ENCODE results near the gene KCNT1. TPM values are rescaled to one million over a fixed set of nuclear protein-coding genes. Genes with fewer than 3 reads are reported as not detected.

KCNT1 gene
- polyA plus RNA-seq, 2 of the 4 experiments (the other 2 are of a cell fraction) = not detected

DNA sequence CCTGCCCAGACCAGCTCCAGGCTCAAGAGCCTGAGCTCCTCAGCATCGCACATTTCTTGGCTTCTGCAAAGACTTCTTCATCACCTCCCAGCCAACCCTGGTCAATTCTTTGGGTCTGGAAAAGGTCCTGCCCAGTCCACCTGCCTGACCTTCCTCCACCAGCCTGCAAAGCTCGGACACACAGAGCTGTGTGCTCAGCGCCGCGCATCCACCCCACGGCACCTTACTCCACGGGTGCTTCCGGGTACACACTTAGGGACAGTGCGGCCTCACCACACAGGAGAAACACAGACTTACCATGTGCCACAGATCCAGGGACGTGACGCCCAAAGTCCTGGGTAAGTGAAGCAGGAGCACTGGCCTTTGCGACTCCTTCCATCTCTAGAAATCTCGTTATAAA, 97.3 kb downstream of the KCNT1 start:
- H3K4me3 ChIP-seq = no peak overlapping the region
- 75% methylated on average over 13 of the region's 13 CpGs for WGBS (ENCODE audit: missing lambda C conversion rate)
- DNase-seq (ENCODE audit: low read depth in 1 of 2, low spot score in 1 of 2) (no peak), ATAC-seq (no peak), FAIRE-seq (no peak)
- no peak for TF ChIP-seq ESRRA (IDR thresholded peaks at IDR 0.05; ENCODE audit: borderline replicate concordance, low read length)
- no peak for TF ChIP-seq GATA3 (IDR thresholded peaks at IDR 0.05; ENCODE audit: borderline replicate concordance)
- TF ChIP-seq PHF8 (IDR thresholded peaks at IDR 0.05; ENCODE audit: borderline replicate concordance, low read depth) = no peak
- TF ChIP-seq CEBPB (IDR thresholded peaks at IDR 0.05) = no peak
- TF ChIP-seq CBX8 (IDR thresholded peaks at IDR 0.05) = no peak
- TF ChIP-seq RARB (CRISPR knock-in tag; IDR thresholded peaks at IDR 0.05) = no peak
- TF ChIP-seq FOXS1 (CRISPR knock-in tag; IDR thresholded peaks at IDR 0.05) = no peak
- TF ChIP-seq HOXA7 (CRISPR knock-in tag; IDR thresholded peaks at IDR 0.05) = no peak
- TF ChIP-seq CHD4 (IDR thresholded peaks at IDR 0.05; ENCODE audit: borderline replicate concordance) = no peak
- TF ChIP-seq JUN (IDR thresholded peaks at IDR 0.05) = no peak
- TF ChIP-seq EHMT2 (IDR thresholded peaks at IDR 0.05; ENCODE audit: low read depth) = no peak
- TF ChIP-seq, protein P1, sequence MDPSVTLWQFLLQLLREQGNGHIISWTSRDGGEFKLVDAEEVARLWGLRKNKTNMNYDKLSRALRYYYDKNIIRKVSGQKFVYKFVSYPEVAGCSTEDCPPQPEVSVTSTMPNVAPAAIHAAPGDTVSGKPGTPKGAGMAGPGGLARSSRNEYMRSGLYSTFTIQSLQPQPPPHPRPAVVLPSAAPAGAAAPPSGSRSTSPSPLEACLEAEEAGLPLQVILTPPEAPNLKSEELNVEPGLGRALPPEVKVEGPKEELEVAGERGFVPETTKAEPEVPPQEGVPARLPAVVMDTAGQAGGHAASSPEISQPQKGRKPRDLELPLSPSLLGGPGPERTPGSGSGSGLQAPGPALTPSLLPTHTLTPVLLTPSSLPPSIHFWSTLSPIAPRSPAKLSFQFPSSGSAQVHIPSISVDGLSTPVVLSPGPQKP (IDR thresholded peaks at IDR 0.05; ENCODE audit: low read depth, low read length) = no peak
- TF ChIP-seq MAZ (IDR thresholded peaks at IDR 0.05; ENCODE audit: borderline replicate concordance, low read depth, low read length) = no peak
- no peak for TF ChIP-seq ZSCAN20 (CRISPR knock-in tag; IDR thresholded peaks at IDR 0.05)
- no peak for TF ChIP-seq FOSB (CRISPR knock-in tag; IDR thresholded peaks at IDR 0.05)
- TF ChIP-seq HOXB13 (CRISPR knock-in tag; IDR thresholded peaks at IDR 0.05; ENCODE audit: low read depth) = no peak
- ChIA-PET POLR2A (no interaction called here), CTCF (interaction anchor here (0.8 to 1.0 kb wide), 4 partner anchors 9 to 324 kb away, joined by 3 to 6 read pairs (median 3); no protein-coding TSS in a partner anchor)
- no peak overlapping the region for H3K4me2 ChIP-seq
- no peaks in the 10 kb centered on the region for H3K9me3 ChIP-seq
- no peak overlapping the region for H3K27ac ChIP-seq
- H3K4me1 ChIP-seq = peaks cover 5% of the 10 kb centered on the region; the same call in 2 of the 3 replicates

DNA sequence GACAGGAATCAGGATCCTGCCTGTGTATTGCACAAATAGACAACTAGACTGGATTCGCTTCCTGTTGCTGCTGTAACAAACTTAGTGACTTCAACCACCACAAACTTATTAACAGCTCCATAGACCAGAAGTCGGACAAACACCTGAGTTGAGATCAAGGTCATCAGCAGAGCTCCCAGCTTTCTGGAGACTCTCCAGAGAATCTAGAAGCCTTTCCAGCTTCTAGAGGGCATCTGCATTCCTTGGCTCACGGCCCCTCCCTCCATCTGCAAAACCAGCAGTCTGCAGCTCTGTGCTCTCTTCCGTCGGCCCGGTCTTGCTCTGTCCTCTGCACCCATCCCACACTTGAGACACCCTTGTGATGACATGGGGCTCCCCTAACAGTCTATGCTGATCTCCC, 99.1 kb downstream of the KCNT1 start:
- ATAC-seq (no peak), FAIRE-seq (no peak), DNase-seq (ENCODE audit: low read depth in 1 of 2, low spot score in 1 of 2) (no peak)
- CTCF ChIA-PET = interaction anchor here (1.2 kb wide), 1 partner anchor 166 kb away, joined by 4 read pairs; no protein-coding TSS in a partner anchor
- Histone ChIP-seq H3K4me2 (no peak overlapping the region), H3K4me3 (no peak overlapping the region), H3K4me1 (peaks cover 5% of the 10 kb centered on the region; the same call in 2 of the 3 replicates), H3K9me3 (no peaks in the 10 kb centered on the region), H3K27ac (no peak overlapping the region)
- WGBS (ENCODE audit: missing lambda C conversion rate) = 57% methylated on average over 6 of the region's 6 CpGs
- TF ChIP-seq POLR2A (IDR thresholded peaks at IDR 0.05; ENCODE audit: low read length) (no peak), ZFP36 (IDR thresholded peaks at IDR 0.05; ENCODE audit: borderline replicate concordance, partially characterized antibody) (no peak), GATA3 (IDR thresholded peaks at IDR 0.05; ENCODE audit: borderline replicate concordance) (no peak), MAFK (IDR thresholded peaks at IDR 0.05; ENCODE audit: partially characterized antibody) (no peak), CHD2 (IDR thresholded peaks at IDR 0.05; ENCODE audit: low read length, partially characterized antibody) (no peak), BHLHE40 (IDR thresholded peaks at IDR 0.05; ENCODE audit: low read depth, low read length) (no peak), TFCP2L1 (CRISPR knock-in tag; IDR thresholded peaks at IDR 0.05) (no peak), PHF8 (IDR thresholded peaks at IDR 0.05; ENCODE audit: borderline replicate concordance, low read depth) (no peak)
- TF ChIP-seq, protein P2, sequence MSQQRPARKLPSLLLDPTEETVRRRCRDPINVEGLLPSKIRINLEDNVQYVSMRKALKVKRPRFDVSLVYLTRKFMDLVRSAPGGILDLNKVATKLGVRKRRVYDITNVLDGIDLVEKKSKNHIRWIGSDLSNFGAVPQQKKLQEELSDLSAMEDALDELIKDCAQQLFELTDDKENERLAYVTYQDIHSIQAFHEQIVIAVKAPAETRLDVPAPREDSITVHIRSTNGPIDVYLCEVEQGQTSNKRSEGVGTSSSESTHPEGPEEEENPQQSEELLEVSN (IDR thresholded peaks at IDR 0.05; ENCODE audit: borderline replicate concordance, low read depth) = no peak
- TF ChIP-seq, protein P3, sequence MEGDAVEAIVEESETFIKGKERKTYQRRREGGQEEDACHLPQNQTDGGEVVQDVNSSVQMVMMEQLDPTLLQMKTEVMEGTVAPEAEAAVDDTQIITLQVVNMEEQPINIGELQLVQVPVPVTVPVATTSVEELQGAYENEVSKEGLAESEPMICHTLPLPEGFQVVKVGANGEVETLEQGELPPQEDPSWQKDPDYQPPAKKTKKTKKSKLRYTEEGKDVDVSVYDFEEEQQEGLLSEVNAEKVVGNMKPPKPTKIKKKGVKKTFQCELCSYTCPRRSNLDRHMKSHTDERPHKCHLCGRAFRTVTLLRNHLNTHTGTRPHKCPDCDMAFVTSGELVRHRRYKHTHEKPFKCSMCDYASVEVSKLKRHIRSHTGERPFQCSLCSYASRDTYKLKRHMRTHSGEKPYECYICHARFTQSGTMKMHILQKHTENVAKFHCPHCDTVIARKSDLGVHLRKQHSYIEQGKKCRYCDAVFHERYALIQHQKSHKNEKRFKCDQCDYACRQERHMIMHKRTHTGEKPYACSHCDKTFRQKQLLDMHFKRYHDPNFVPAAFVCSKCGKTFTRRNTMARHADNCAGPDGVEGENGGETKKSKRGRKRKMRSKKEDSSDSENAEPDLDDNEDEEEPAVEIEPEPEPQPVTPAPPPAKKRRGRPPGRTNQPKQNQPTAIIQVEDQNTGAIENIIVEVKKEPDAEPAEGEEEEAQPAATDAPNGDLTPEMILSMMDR (IDR thresholded peaks at IDR 0.05) = no peak
- TF ChIP-seq, protein P4, sequence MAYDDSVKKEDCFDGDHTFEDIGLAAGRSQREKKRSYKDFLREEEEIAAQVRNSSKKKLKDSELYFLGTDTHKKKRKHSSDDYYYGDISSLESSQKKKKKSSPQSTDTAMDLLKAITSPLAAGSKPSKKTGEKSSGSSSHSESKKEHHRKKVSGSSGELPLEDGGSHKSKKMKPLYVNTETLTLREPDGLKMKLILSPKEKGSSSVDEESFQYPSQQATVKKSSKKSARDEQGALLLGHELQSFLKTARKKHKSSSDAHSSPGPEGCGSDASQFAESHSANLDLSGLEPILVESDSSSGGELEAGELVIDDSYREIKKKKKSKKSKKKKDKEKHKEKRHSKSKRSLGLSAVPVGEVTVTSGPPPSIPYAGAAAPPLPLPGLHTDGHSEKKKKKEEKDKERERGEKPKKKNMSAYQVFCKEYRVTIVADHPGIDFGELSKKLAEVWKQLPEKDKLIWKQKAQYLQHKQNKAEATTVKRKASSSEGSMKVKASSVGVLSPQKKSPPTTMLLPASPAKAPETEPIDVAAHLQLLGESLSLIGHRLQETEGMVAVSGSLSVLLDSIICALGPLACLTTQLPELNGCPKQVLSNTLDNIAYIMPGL (CRISPR knock-in tag; IDR thresholded peaks at IDR 0.05; ENCODE audit: borderline replicate concordance) = no peak
- POLR2A ChIA-PET = no interaction called here
